CD1c-positive myeloid dendritic cell (primary cell): ENCODE measurements around the gene INPP5D.
"Not testable (repeated sequence)": the region's sequence is repeated elsewhere in the genome, so short reads cannot be mapped to it uniquely, and the experiment has no call there.

Experiments
- DNase-seq: peaks from one replicate; pipeline ENCODE4 v3.0.0-alpha.2; 2016; ENCODE audit errors: extremely low spot score

Gene INPP5D

DNA sequence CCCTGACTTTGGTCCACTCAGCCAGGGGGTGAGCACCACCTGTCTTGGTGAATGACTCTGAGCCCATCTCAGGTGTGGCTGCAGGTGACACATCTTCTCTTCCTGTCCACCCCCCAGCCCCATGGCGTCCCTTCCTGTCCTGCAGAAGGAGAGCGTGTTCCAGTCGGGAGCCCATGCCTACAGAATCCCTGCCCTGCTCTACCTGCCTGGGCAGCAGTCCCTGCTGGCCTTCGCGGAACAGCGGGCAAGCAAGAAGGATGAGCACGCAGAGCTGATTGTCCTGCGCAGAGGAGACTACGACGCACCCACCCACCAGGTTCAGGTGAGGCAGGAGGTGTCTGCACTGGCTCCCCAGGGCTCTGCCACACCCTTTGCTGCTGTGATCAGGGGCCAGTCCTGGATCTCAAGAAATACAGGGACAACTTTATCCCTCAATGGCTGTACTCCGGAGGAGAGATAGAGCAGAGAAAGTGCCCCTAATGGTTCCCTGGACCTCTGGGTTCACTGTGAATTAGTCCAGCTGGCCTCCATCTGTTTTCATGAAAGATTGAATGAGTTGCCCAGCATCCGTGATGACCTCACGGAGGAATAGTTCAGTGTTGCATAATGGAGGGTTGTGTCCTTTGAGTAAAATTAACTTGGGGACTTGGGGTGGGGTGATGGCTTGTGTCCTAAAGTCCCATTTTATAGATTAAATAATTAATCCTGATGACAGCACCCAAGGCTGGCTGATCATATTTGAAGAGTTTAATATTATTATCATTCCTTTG is 27.4 kb upstream of the INPP5D start, which contains the start of gene NEU2:
Gene NEU2, plus strand, starts transcription at position 122 of the 770 bp plus-strand sequence. Its CDS starts 0 bp downstream, at position 122.
- no peak for DNase-seq

DNA sequence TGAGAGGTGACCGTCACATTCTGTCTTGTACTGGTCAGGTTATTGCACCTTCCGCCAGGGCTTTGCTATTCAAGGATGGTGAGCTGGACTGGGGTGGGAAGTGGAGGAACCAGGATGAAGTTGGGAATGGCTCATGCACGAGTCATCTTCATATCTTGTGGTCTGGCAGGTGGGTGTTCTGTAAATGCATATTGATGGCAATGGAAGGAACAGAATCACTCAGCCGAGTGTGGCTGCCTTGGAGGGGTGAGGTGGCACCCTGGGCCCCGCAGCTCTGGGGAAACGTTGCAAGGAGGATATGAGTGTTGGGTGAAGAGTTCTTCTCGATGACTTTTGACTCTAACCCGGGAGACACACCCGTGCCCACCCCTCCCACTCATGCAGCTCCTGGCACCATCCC is 26.5 kb upstream of the INPP5D start:
- no peak for DNase-seq

DNA sequence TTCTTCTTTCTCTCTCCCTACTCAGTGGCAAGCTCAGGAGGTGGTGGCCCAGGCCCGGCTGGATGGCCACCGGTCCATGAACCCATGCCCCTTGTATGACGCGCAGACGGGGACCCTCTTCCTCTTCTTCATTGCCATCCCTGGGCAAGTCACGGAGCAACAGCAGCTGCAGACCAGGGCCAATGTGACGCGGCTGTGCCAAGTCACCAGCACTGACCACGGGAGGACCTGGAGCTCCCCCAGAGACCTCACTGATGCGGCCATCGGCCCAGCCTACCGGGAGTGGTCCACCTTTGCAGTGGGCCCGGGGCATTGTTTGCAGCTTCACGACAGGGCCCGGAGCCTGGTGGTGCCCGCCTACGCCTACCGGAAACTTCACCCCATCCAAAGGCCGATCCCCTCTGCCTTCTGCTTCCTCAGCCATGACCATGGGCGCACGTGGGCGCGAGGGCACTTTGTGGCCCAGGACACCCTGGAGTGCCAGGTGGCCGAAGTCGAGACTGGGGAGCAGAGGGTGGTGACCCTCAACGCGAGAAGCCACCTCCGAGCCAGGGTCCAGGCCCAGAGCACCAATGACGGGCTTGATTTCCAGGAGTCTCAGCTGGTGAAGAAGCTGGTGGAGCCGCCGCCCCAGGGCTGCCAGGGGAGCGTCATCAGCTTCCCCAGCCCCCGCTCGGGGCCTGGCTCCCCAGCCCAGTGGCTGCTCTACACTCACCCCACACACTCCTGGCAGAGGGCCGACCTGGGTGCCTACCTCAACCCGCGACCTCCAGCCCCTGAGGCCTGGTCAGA is 25.9 kb upstream of the INPP5D start:
- DNase-seq: no peak

DNA sequence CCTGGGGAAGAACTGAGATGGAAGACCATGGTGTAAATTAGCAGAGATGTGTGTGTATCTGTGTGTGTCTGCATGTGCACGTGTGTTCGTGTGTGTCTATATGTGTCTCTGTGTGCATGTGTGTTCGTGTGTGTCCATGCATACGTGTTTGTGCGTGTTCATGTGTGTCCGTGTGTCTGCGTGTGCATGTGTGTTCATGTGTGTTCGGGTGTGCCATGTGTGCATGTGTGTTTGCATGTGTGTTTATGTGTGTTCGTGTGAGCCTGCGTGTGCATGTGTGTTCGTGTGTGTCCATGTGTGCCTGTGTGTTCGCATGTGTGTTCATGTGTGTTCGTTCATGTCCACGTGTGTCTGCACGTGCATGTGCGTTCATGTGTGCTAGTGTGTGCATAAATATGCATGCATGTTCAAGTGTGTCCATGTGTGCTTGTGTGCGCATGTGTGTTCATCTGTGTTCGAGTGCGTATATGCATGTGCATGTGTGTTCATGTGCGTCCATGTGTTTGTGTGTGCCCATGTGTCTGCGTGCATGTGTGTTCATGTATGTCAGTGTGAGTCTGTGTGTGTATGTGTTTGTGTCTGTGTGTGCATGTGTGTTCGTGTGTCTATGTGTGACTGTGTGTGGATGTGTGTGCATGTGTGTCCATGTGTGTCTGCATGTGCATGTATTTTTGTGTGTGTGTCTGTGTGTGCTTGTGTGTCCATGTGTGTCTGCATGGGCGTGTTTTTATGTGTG is 24.5 kb upstream of the INPP5D start:
- no peak for DNase-seq

DNA sequence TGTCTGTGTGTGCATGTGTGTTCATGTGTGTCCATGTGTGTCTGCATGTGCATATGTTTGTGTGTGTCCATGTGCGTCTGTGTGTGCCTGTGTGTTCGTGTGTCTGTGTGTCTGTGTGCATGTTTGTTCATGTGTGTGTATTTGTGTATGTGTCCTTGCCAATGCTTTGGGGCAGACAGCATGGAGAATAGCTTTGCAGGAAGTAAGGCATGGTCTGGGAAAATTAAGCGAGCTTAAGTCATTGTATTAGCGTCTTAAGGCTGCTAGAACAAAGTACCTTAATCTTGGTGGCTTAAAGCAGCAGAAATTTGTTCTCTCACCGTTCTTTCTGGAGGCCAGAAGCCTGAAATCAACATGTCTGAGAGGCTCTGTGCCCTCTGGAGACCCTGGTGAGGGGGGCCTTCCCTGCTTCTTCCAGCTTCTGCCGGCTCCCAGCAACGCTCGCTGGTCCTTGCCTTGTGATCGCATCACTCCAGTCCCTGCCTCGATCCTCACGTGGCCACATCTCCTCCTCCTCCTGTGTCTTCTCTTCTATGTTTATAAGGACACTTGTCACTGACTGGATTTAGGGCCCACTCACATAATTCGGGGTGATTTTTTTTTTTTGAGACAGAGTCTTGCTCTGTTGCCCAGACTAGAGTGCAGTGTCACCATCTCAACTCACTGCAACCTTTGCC is 23.8 kb upstream of the INPP5D start:
- DNase-seq: no peak

DNA sequence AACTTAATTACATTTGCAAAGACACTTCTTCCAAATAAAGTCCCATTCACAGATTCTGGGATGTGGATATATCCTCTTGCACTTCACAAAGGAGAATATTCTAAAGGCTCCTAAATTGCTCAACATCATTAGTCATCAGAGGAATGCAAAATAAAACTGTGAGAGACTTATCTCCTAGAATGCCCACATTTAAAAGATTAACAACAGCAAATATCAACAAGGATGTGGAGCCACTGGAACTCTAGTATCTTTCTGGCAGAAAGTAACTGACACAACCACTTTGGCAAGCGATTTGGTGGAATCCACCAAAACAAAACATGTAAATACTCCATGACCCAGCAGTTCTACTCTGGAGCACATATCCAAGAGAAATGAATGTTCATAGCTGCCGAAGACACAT is 23.1 kb upstream of the INPP5D start:
- no peak for DNase-seq

DNA sequence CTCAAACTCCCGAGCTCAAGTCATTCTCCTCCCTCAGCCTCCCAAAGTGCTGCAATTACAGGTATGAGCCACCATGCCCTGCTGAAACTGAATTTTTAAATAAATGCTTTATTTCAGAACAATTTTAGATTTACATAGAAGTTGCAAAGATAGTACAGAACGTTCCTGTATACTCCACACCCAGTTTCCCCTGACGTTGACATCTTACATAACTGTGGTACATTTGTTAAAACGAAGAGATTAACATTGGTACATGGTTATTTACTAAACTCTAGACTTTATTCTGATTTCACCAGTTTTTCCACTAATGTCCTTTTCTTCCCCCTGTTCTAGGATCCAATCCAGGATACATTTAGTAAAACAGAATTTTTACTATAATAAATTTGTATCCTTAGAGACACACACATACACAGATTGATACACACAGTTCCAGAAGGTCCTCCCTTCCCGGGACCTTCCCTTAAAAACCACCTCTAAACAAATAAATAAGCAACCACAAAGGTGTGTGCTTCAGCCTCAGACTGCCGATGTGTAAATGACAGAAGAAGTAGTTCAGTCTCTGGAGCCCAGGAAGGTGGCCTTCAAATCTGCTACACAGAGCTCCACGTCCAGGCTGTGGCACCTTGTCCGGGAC is 20.8 kb upstream of the INPP5D start:
- no peak for DNase-seq

DNA sequence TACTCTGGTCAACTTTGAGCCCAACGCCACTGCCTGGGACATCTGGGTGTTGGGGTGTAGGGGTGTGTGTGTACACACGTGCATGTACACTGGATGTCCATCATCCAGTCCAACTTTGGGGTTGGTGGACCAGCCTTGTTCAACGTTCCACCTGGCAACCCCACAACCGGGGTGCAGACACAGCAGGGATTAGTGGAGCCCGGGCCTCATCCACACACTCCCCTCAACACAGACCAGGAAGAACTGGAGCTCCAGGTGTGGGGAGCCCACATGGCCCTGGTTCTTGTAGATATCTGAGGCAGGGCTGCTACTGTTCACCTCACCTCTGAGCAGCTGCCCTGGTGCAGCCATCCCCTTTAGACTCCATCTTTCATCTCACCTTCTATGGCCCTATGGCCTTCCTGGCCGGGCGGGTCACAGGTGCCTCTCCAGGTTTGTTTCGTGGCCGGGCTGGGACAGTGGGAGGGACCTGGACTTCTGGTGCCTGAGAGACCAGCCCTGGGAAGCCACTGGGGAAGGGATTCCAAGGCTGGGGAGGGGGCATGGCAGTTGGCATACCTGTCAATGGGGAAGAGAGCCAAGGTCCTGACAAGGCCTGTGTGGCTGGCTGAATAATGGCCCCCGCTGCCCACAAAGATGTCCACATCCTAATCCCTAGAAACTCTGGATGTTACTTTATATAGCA is 20.2 kb upstream of the INPP5D start:
- DNase-seq: no peak

DNA sequence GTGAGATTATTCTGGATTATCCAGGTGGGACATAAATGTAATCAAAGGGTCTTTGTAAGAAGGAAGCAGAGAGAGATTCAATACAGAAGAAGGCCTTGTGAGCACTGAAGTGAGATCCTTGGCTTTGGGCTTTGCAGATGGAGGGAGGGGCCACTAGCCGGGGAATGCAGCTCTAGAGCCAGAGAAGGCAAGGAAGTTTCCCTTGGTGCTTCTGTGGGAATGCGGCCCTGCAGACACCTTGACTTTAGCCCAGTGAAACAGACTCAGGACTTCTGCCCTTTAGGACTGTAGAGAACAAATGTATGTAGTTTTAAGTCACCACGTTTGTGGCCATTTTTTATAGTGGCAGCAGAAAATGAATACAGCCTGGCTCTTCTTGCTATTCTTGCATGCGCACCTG is 19.6 kb upstream of the INPP5D start:
- no peak for DNase-seq

DNA sequence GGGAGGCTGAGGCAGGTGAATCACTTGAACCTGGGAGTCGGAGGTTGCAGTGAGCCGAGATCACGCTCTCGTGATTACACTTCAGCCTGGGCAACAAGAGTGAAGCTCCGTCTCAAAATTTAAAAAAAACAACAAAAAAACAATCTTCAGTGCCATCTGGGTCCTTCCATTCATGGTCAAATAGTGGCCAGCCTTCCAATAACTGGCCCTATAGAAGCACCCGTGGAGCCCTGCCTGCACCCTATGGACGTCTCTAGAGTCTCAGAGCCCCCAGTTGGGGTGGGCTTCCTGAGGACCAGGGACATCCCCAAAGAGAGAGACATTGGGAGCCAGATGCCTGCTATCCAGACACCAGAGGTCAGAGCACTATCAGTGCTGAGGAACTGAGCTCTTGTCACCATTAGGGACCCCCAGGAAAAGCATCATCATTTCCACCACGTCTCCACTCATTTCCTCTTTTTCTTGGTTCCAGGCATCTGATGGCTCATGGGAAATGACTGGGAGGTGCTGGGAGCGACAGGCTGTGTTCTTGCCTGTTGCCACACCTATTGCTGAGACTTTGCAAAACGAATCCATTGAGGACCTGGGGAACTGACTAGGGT is 18.3 kb upstream of the INPP5D start:
- DNase-seq: no peak

DNA sequence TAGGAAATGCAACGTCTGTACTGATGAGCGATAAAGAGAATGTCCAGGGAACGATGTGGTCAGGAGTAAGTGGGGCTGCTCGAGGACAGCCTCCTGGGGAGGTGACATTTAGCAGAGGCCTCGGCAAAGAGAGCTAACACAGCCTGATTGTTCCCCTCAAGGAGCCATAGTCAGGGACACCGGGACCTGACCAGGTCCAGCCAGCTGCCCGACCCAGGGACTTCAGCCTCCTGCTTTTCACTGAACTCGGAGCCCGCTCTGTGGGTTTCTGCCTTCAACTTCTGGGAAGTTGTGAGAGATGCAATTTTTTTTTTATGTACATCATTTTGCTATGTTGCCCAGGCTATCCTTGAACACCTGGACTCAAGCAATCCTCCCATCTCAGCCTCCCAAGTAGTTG is 17.6 kb upstream of the INPP5D start:
- no peak for DNase-seq

DNA sequence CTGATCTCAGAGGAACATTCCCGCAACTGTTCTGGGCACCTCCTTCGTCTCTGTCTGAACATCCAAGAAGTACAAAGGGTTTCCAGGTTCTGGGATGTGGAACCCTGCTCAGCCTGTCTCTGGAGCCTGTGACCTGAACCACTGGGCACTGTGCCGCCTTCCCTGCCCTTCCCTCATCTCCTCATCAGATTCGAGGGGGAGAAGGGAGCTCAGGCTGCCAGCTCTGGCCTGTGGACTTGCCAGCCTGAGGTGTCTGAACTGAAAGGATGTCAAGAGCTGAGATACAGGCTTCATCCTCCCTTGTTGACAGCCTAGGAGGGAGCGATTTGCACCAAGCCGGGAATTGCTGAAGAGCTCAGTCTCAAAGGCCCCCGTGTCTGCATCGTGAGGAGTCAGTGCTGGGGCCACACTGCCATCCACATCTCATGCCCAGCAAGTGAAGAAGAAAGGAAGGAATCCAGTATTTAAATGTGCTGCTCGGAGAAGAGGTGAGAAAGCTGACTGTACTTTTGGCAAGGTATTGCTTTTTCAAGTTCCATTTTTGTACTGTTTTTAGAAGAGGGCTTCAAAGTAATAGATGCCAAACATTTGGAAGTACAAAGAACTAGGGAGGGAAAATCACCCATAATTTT is 15.1 kb upstream of the INPP5D start:
- no peak for DNase-seq

DNA sequence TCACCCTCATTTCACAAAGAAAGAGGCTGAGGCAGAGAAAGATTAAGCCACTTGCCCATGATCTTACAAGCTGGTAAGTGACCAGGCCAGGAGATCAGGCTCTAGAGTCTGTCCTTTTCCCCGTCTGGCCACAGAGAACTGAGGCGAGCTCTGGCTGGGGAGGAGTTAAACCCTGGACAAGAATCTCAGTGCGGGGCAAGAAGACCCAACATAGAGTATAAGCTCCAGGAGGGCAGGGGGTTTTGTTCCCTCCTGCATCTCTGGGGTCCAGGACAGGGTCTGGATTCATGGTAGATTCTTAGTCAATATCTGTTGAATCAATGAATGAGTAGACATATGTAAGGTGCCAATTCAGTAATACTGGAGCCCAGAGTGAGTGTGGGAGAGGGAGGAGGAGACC is 12.9 kb upstream of the INPP5D start:
- DNase-seq: no peak

DNA sequence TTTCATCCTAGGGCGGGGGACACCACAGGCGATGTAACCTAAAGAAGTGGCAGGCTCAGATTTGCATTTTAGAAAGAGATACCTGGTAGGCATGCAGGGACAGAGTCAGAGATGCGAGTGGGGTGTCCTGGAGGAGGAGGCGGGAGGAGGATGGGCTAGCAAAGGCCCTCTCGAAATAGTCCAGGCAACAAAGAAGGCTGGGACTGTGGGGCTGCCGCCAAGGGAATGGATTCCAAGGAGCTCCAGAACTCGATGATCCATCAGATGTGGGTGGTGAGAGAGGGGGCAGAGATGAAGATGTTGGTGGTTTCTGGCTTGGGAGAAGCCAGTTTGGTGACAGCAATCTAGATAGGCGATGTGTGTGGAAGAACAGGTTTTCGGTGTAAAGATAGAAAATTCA is 12.5 kb upstream of the INPP5D start:
- no peak for DNase-seq

DNA sequence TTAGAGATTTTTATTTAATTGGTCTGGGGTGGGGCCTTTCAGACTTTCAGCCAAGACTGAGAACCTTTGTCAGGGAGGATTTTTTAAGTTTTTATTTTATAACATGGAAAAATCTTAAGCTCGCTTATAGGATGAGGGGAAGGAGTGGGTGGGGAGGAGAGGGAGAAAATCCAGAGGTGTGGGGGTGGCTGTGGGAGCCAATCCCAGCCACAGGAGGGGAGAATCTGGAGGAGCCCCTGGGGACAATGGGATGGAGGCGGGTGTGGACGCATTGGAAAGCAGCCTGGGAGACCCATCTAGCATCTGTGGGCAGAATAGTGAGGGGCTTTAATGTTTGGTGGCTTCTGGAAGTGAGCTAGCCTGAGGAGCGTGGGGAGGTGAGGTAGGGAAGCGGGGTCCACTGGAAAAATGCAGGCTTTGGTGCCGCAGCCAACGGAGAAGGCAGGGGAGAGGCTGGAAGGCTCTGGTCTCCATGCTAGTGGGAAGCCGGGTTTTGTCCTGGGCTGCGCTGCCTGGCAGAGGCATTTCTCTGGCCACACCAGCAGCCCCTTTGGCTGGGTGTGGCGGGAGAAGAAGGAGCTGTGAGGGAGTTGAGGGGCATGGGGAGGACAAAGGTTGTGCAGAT is 11.5 kb upstream of the INPP5D start:
- no peak for DNase-seq

DNA sequence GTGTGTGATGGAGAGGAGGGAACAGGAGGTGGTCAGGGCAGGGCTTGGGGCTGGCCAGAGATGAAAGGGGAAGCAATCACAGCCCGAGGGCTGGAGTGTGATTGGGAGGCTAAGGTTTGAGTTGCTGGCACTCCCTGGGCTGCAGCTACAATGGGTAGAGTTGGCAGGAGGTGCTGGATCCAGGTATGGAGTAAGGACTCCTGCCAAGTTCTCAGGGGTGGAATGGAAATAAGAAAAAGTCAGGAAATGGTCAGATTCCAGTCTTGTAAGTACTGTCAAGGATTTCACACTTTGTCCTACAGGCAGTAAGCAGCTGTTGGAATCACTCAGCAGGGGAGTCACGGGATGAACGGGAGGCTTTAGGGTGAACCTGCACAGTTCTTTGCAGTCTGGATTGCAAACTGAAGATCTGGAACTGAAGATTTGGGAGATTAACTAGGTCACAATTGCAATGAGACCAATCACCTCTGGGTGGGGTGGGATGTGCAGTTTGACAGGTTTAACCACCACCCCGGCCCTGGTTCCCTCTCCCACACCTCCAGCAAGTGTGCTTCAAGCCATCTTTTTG is 10.9 kb upstream of the INPP5D start:
- DNase-seq: no peak

DNA sequence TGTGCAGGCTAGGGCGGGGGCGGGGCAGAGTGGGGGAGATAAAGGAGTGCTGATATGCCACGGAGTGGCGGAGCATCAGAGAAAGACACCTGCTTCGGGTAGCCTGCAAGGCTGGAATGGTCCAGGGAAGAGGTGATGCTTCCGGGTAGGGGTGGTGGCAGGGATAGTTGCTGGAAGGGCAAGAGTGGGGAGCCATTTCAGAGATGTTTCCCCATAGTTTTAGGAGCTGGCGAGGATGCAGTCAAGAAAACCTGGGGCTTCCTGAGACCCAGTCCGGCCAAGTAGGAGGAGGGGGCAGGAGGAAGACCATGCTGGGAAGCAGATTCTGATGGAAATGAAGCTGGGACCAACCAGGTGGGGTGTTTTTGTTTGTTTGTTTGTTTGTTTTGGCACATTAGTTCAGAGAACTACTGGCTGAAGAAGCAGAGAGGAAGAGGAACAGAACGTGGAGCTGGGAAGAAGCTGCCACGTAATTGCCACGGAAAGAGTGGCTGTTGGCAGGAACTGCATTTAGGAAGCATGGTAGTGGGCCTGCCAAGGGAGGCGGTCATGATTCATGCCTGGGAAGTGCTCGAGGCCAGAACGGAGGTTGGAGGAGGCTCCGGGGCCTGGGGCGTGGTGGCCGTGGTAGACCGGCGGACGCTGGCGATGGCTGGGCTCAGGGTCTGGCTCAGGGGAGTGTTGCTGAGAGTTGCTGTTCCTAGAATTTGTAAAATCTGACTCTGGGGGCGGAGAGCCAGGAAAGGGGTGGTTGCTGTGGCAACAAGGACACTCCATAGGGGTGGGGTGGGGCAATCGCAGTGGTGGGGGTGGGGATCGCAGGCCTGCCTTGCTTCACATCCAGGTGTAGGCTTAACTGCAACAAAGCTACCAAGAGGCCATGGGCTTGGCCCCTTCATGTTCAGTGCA is 8.6 kb upstream of the INPP5D start:
- DNase-seq: peak; percentile 56

DNA sequence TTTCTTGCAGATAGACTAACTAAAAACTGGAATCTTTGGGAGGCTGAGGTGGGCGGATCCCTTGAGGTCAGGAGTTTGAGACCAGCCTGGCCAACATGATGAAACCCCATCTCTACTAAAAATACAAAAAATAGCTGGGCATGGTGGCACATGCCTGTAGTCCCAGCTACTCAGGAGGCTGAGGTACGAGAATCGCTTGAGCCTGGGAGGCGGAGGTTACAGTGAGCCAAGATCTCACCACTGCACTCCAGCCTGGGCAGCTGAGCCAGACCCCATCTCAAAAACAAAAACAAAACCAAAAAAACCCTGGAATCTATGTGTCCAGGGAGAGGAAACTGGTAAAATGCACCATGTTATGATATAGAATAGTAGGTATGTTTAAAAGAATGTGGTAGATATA is 7.6 kb upstream of the INPP5D start:
- DNase-seq: not testable (repeated sequence)
